Esophagus mucosa (tissue), 1 donor: ENCODE results near the gene KCNK4. TPM values are rescaled to one million over a fixed set of nuclear protein-coding genes. Genes with fewer than 3 reads are reported as not detected.

Experiments
- ATAC-seq: fragments of 200-7000 bp; cut with Tn5 transposase; one replicate; pipeline ENCODE4 v1.9.1; 2020
- total RNA-seq: library from RNA; stranded (reverse); gene quantifications from one replicate; pipeline ENCODE4 v1.2.4, GENCODE V29; 2023
- donor health status: DM: yes; HTN: yes; CAD: no.

Gene KCNK4
- total RNA-seq, 1 donor from 2014 or later: not detected

DNA sequence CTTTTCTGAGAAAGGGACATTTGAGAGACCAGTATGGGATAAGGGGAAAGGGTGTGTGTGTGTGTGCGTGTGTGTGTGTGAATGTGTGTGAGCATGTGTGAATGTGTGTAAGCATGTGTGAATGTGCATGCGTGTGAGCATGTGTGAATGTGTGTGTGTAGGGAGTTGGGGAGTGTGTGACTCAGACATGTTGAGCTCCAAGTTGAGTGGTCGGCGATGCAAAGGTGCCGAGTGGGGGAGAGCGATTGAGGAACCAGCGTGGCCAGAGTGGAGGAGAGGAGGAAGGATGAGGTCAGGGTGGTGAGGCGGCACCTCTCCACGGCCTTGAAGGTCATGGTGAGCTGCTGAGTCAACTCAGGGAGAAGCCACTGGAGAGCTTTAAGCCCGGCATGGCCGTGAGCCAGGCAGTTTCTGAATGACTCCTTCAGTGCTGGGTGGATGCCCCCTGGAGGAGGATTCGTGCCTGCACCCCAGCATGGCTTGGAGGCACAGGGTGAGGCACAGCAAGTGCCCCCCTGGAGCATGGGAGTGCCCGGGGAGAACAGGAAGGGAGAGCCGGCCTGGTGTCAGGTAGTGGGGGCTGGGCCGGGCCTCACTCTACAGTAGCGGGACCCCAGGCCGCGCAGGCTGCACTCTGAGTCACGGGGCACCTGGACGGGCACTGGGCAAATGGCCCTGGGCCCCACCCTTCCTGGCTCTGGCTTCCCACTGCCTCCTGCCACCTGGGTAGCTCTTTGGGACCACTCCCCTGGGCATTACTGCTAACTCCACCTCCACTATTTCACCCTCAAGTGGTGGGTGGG lies 40.7 kb downstream of the KCNK4 start:
- peak; percentile 83 for ATAC-seq

DNA sequence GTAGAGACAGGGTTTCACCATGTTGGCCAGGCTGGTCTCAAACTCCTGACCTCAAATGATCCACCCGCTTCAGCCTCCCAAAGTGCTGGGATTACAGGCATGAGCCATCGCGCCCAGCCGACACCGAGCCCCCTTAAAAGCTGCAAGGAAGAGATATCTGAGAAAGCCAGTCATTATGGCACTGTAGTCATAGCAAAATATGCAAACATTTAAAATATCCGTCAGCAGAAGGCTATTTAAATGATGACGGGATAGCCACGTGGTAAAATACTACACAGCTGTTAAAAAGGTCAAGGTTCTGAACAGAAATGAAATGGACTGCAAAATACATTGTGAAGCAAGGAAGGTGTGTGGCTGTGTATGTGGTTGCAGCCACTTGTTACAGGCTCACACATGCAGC lies 42.5 kb downstream of the KCNK4 start:
- ATAC-seq: no peak

DNA sequence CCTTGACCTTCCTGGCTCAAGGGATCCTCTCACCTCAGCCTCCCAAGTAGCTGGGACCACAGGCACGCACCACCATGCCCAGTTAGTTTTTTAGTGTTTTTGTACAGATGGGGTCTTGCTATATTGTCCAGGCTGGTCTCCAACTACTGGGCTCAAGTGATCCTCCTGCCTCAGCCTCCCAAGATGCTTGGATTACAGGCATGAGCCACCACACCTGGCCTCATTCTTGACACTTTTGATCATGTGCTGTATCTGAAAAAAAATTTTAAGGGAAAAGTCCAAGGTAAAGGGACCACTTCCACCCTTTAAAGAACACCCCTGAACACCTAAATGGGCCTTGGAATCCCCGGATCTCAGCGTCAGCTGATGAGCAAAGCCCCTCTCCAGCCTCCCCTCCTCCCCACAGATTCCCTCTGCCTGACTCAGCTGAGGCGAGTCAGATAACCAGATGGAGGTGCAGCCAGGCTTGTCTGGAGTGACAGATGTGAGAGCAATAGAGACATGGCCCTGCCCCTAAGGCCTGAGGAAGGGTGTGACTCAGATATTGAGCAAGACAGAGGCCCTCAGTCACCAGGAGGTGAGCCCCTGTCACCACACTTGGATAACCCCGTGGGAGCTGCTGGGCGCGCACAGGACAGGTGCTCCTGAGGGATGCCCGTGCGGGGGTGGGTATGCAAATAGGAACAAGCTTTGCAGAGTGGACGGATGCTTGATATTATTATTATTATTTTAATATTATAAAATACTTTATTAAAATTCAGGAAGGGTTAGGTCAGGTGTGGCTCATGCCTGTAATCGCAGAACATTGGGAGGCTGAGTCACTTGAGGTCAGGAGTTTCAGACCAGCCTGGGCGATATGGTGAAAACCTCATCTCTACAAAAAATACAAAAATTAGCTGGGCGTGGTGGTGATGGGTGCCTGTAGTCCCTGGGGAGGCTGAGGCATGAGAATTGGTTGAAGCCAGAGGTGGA lies 43.9 kb downstream of the KCNK4 start:
- peak; percentile 91 for ATAC-seq

DNA sequence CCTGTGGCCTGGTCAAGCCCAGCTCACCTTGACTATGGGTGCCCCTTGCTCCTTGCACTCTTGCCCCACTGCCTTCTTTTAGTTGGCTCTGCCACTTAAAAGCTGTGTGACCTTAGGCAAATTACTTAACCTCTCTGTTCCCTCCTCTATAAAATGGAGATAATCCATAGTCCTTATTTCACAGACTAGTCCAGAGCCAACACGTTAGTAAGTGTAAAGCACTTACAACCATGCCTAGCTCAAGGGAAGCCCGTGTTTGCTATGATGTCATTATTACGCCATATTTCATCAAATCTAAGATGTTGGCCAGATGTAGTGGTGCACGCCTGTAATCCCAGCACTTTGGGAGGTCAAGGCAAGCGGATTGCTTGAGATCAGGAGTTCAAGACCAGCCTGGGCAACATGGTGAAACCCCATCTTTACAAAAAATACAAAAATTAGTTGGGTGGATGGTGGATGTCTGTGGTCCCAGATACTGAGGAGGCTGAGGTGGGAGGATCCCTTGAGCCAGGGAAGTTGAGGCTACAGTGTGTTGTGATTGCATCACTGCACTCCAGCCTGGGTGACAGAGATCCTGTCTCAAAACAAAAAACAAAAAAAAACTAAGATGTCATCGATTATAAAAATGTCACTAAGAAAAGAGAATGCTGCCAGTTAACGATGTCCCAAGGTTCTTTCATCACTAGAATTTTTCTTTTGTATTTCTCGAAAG lies 46.6 kb downstream of the KCNK4 start:
- ATAC-seq: no peak

DNA sequence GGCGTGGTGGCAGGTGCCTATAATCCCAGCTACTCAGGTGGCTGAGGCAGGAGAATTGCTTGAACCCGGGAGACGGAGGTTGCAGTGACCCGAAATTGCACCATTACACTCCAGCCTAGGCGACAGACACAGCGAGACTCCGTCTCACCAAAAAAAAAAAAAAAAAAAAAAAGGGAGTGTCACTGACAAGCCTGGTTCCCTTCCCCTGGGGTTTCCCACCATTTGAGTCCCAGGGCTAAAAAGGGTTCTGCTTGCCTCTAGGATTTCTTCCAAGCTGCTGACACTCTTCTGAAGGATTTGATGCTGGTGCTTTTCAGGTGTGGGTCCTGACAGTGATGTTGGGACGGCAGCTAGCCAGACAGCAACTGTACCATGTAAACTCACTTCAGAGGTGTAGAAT lies 47.6 kb downstream of the KCNK4 start:
- no peak for ATAC-seq

DNA sequence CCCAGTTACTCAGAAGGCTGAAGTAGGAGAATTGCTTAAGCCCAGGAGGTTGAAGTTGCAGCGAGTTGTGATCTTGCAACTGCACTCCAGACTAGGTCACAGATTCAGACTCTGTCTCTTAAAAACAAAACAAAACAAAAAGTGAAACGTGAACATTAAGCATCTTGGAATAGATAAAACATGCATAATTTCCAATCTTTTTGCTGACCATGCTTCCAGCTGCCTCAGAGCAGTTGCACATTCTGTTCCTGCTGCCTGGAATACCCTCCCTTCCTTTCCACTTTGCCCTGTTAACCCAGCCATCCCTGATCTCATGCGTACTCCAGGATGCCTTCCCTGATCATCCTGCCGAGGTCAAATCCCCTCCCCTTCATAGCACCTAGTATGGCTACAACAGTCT lies 48.2 kb downstream of the KCNK4 start:
- no peak for ATAC-seq

DNA sequence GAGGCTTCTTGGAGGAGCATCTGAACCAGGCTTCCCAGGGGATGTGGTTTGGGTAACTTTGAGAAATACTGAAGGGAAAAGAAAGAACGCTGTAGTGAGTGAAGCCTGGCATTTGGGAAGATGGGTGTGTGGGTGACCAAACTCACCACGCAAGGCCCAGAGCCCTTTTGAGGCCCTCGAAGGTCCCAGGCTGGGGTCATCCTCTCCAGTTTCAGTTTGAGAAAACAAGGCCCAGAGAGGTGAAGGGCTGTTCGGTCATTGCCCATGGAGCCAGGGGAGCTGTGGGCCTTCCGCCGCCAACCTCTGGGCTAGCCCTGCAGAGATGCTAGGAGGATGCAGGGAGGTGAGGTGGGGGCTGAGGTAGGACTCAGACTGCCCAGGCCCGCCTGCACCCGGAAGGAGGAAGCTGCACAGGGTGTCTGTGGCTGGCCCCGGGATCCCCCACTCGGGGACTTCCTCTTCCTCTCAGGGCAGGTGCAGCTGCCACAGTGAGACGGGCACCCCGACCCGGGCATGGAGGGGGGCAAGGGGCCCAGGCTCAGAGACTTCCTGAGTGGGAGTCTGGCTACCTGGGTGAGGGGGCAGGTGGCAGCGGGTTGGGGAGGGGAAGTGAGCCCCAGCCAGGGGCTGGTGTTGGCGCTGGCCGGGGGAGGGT lies 48.8 kb downstream of the KCNK4 start, which contains the start of gene CCDC88B:
Gene CCDC88B (plus strand): TSS at position 451 of the 655 bp plus-strand sequence. CDS start 63 bp downstream, at position 514.
- peak; percentile 13 for ATAC-seq

DNA sequence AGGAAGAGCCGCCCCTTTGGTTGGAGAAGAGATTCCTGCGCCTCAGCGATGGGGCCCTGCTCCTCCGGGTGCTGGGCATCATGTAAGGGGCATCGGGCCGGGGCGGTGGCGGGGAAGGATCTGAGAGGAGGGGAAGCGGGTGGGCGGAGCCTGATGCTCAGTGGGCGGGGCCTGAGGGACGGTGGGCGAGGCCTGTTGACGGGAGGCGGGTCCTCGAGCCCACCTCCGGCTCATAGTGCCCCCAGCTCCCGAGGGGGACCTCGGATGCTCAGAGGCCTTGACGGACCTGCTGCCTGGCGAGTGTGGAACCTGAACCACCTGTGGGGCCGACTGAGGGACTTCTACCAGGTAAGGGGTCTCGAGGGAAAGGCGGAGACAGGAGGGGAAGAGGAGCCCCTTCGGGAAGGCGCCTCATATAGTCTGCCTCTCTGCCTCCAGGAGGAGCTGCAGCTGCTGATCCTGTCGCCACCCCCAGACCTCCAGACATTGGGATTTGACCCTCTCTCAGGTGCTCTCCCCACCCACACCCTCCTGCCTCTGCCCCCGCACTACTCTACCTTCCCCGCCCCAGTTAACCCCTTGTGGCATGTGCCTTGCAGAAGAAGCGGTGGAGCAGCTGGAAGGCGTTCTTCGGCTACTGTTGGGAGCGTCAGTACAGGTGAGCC lies 49.7 kb downstream of the KCNK4 start:
- no peak for ATAC-seq

DNA sequence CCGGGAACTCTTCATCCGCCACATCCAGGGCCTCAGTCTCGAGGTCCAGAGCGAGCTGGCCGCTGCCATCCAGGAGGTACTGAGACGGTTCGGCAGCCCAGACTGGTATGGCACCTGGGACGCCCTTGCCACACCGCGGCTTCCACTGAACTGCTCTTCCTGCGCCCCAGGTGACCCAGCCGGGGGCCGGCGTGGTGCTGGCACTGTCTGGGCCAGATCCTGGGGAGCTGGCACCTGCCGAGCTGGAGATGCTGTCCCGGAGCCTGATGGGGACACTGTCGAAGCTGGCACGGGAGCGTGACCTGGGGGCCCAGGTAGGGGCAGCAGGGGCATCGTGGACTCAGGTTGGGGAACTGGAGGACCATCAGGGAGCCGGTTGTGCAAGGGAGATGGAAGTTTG lies 50.3 kb downstream of the KCNK4 start:
- ATAC-seq: no peak

DNA sequence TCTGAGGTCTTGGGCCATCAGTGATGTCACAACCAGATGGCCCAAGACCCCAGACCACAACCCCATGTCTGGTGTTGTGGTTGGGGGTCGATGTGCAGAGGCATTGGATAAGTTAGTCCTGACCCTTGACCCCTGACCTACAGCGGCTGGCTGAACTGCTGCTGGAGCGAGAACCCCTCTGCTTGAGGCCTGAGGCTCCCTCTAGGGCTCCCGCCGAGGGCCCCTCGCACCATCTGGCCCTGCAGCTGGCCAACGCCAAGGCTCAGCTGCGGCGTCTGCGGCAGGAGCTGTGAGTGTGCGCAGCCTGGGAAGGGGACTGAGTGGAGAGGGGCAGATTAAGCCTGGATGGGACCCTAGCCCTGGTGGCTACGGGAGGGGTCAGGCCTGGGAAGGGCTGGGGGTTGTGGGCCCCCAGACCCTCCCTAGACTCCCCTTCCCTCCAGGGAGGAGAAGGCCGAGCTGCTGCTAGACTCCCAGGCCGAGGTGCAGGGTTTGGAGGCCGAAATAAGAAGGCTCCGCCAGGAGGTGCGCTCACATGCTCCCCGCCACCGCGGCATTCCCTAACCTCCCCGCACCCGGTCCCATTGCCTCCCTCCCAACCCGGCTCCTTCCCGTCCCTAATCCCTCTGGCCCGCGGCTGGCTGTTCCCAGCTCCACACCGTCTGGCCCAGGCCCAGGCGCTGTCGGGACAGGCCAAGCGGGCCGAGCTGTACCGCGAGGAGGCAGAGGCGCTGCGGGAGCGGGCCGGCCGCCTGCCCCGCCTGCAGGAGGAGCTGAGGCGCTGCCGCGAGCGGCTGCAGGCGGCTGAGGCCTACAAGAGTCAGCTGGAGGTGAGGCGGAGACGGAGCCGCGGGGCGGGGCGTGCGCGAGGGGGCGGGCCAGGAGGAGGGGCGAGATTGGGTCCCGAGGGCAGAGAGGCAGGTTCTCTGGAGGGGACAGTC lies 51.0 kb downstream of the KCNK4 start:
- ATAC-seq: peak; percentile 85

DNA sequence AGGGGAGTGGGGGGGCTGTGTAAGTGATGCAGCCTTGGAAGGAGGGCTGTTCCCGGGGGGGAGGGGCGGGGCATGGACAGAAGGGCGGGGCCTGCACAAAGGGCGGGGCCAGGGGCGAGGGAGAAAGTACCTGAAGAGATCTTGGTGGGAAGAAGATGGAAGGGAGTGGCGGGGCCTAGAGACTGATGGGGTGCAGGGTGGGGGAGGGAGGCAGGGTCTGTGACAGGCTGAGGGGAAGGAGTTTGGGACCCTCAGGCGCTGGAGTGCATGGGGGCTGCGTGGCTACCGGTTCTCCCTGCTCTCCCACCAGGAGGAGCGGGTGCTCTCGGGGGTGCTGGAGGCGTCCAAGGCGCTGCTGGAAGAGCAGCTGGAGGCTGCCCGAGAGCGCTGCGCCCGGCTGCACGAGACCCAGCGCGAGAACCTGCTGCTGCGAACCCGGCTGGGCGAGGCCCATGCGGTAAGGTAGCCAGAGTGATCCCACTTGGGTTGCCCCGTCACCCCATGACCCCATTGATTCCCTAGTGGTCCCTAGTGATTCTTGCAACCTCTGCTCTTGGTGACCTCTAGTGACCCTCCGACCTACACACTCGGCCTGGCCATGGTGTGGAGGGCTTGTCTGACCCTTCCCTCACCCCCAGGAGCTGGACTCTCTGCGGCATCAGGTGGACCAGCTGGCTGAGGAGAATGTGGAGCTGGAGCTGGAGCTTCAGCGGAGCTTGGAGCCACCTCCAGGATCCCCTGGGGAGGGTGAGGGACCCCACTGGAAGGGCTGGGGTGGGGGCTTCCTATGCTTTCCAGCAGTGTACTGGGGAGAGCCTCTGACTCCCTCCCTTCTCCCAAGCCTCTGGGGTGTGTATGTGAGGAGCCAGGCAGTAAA lies 52.0 kb downstream of the KCNK4 start:
- no peak for ATAC-seq

DNA sequence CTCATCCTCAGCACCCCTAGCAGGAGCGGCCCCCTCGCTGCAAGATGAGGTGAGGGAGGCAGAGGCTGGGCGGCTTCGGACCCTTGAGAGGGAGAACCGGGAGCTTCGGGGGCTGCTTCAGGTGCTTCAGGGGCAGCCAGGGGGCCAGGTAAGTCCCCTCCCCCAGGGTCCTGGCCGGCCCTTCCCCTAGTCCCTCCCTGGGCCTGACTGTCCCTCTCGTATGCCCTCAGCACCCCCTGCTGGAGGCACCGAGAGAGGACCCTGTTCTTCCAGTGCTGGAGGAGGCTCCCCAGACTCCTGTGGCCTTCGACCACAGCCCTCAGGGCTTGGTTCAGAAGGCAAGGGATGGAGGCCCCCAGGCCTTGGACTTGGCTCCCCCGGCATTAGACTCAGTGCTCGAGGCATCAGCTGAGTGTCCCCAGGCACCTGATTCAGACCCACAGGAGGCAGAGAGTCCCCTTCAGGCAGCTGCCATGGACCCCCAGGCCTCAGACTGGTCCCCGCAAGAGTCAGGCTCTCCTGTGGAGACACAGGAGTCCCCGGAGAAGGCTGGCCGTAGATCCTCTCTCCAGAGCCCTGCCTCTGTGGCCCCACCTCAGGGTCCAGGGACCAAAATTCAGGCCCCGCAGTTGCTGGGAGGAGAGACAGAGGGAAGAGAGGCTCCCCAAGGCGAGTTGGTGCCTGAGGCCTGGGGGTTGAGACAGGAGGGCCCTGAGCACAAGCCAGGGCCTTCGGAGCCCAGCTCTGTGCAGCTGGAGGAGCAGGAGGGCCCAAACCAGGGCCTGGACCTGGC lies 52.9 kb downstream of the KCNK4 start:
- ATAC-seq: no peak

DNA sequence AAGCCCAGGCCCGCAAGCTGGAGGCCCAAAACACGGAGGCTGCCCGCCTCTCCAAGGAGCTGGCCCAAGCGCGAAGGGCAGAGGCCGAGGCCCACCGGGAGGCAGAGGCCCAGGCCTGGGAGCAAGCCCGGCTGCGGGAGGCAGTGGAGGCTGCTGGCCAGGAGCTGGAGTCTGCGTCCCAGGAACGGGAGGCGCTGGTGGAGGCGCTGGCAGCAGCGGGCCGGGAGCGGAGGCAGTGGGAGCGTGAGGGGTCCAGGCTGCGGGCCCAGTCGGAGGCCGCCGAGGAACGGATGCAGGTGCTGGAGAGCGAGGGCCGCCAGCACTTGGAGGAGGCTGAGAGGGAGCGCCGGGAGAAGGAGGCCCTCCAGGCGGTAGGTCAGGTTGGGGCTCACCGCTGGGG lies 53.7 kb downstream of the KCNK4 start:
- ATAC-seq: no peak

DNA sequence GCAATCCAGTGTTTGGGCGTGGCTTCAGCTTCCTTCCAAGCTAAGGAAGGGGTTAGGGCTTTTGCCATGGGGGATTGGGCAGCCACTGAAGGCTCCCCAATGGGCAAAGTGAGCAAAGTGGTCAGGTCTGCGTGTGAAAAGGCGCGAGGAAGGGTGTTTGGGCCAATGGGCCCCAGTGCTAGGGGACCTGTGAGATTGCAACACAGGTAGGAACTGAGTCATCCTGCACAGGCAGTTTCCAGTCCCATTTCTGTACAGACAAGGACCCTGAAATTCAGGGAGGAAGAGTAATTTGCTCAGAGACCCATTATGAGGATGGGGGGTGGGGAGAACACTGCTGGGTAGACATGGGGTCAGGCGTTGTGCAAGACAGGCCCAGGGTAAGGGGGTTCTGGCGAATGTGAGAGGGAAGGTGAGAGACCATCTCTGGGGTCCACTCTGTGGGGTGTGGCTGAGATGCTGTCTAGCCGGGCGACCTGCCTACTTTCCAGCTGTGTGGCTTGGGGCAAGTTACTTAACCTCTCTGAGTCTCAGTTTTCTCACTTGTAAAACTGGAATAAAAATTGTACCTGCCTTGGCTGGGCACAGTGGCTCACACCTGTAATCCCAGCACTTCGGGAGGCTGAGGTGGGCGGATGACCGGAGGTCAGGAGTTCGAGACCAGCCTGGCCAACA lies 56.2 kb downstream of the KCNK4 start:
- ATAC-seq: peak; percentile 13

DNA sequence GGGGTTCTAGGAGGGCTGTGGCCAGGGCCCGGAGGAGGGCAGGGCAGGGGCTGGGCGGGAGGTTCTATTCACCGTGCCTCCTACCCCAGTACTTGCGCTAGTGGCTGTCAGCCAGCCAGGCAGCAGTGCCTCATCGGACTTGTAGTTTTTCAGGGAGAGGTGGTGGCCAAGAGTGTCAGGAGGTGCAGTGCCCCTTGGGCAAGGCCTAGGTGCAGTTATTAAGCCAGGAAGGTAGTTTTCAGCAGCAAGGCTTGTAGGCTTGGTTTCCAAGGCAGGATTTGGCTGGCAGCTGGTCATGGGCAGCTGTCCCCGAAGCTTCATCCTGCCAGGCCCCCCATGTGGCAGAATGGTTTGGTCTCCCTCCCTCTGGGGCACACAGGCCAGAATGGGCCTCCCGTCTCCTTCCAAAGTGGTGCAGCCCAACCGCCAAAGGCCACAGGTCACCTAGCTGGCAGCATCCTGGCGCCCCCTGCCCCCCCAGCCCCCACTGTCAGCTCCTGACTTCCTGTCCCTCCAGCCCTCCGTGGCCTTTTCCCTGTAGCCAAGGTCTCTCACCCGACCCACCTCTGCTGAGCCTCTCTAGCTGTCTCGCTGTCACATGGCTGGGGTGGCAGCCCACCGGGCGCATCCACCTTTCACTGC lies 57.4 kb downstream of the KCNK4 start:
- peak; percentile 63 for ATAC-seq

DNA sequence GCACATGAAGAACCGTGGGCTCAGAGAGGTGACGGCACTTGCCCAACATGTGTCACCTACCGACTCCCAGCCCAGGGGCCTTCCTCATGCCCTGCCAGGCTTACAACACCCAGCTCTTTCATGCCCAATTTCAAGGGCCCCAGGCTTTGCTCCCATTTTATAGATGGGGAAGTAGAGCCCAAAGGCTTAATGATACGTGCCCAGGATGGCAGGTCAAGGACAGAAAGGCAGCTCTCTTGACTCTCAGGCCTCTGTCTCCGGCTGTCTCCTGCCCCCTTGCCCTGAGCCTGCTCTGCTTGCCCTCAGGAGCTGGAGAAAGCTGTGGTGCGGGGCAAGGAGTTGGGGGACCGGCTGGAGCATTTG lies 57.9 kb downstream of the KCNK4 start:
- peak; percentile 2 for ATAC-seq

DNA sequence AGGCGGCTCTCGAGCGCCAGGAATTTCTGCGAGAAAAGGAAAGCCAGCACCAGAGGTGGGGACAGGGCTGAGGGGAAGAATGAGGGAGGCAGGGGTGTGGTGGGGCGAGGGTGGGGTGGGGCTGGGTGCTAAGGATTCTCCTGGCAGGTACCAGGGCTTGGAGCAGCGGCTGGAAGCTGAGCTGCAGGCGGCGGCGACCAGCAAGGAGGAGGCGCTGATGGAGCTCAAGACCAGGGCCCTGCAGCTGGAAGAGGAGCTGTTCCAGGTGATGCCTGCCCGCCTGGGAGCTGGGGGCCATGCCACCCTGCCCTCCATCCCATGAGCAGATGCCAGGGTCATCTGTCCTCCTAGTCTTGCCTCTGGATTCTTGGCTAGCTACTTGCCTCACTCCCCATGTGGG lies 58.3 kb downstream of the KCNK4 start:
- ATAC-seq: no peak
